PC-9 (cell line): Measurements from ENCODE around the gene SH3PXD2B. TPM values are rescaled to one million over a fixed set of nuclear protein-coding genes. Genes with fewer than 3 reads are reported as not detected.

Experiments
- BruUV-seq: library from RNA; stranded (reverse); fragments of 400-500 nt; replicated peaks from 2 replicates; lab custom pipeline; 2021; lab: Mats Ljungman, UMichigan
- CTCF ChIA-PET: fragments of 300-600 bp; sonication (Branson Sonifier 250); formaldehyde crosslinking; loops from one replicate; lab custom pipeline; 2022; ENCODE audit warnings: antibody characterized with exemption; lab: Charles Lee
- POLR2A ChIA-PET: fragments of 300-600 bp; sonication (Branson Sonifier 250); formaldehyde crosslinking; loops from one replicate; lab custom pipeline; 2022; ENCODE audit warnings: antibody characterized with exemption; ENCODE audit not compliant: unreplicated experiment; lab: Charles Lee
- DNase-seq, 2 experiments: peaks; one replicate each; pipeline versions ENCODE4 v3.0.0 to v3.0.0-alpha.2; 2015 to 2022; ENCODE audit warnings: mixed read lengths in 1 of 2
- H2AFZ ChIP-seq: fragments of 200-600 bp; sonication (generic); 2 replicates; pipeline ENCODE4 v1.8.1; 2017; ENCODE audit warnings: antibody characterized with exemption
- H3F3A ChIP-seq: fragments of 200-600 bp; sonication (generic); 2 replicates; pipeline ENCODE4 v1.8.1; 2017; ENCODE audit warnings: antibody characterized with exemption, mild to moderate bottlenecking, low read depth; ENCODE audit not compliant: insufficient read depth
- H3K27ac ChIP-seq: fragments of 200-600 bp; sonication (generic); 2 replicates; pipeline ENCODE4 v1.6.1; 2016; ENCODE audit warnings: mixed run types
- H3K27me3 ChIP-seq: fragments of 200-600 bp; sonication (generic); 2 replicates; pipeline ENCODE4 v1.6.1; 2016; ENCODE audit warnings: low read depth, mixed run types; ENCODE audit not compliant: insufficient read depth
- H3K36me3 ChIP-seq: fragments of 200-600 bp; sonication (generic); 2 replicates; pipeline ENCODE4 v1.6.1; 2016; ENCODE audit warnings: low read depth, mixed run types
- H3K4me1 ChIP-seq: fragments of 200-600 bp; sonication (generic); replicated peaks from 2 replicates; pipeline ENCODE4 v1.6.1; 2016; ENCODE audit warnings: mixed run types; ENCODE audit not compliant: insufficient read depth
- H3K4me2 ChIP-seq: fragments of 200-600 bp; sonication (generic); 2 replicates; pipeline ENCODE4 v1.6.1; 2017; ENCODE audit warnings: mixed run types
- H3K4me3 ChIP-seq: fragments of 200-600 bp; sonication (generic); 2 replicates; pipeline ENCODE4 v1.6.1; 2016; ENCODE audit warnings: mixed run types
- H3K79me2 ChIP-seq: fragments of 200-600 bp; sonication (generic); 2 replicates; pipeline ENCODE4 v1.6.1; 2017; ENCODE audit warnings: low read depth, mixed run types
- H3K9me2 ChIP-seq: fragments of 200-600 bp; sonication (generic); 2 replicates; pipeline ENCODE4 v1.8.1; 2017; ENCODE audit warnings: mild to moderate bottlenecking; ENCODE audit not compliant: insufficient read depth
- H3K9me3 ChIP-seq: fragments of 200-600 bp; sonication (generic); 2 replicates; pipeline ENCODE4 v1.8.1; 2016; ENCODE audit warnings: low read depth; ENCODE audit not compliant: insufficient read depth
- H4K20me1 ChIP-seq: fragments of 200-600 bp; sonication (generic); 2 replicates; pipeline ENCODE4 v1.8.1; 2017; ENCODE audit not compliant: insufficient read depth
- EZH2 ChIP-seq: fragments of 200-600 bp; sonication (generic); IDR thresholded peaks from 2 replicates; pipeline ENCODE4 v1.8.0; 2017; ENCODE audit warnings: antibody characterized with exemption, low read depth
- intact Hi-C: fragments of 100-400 bp; cut with micrococcal nuclease; formaldehyde crosslinking; loops from one replicate; pipeline ENCODE4 v1.10.0; 2022; ENCODE audit not compliant: unreplicated experiment
- total RNA-seq: library from RNA; stranded (reverse); gene quantifications from 2 replicates; pipeline ENCODE4 v1.2.3, GENCODE V29; 2021
- TF ChIP-seq, protein P1 (sequence below): fragments of 200-600 bp; sonication (generic); conservative IDR thresholded peaks from 2 replicates; pipeline ENCODE4 v1.6.1; 2017; ENCODE audit warnings: mixed run types, antibody characterized with exemption, mild to moderate bottlenecking, moderate library complexity

Gene SH3PXD2B
- total RNA-seq, 1 experiment from 2014 or later: 29.3 TPM

- BruUV-seq: no TSS peak
- no peaks in the 10 kb centered on the region for H3K4me1 ChIP-seq
- H3K27me3 ChIP-seq: peaks cover 50% of the 10 kb centered on the region
- no peaks in the 10 kb centered on the region for H3K79me2 ChIP-seq
- H3K9me3 ChIP-seq: no peaks in the 10 kb centered on the region
- H3K36me3 ChIP-seq: no peaks in the 10 kb centered on the region
- ChIA-PET POLR2A (no interaction called here), CTCF (no interaction called here)
- no peak overlapping the region for H3K27ac ChIP-seq
- H3K9me2 ChIP-seq: no peaks in the 10 kb centered on the region
- H4K20me1 ChIP-seq: no peaks in the 10 kb centered on the region
- no peak overlapping the region for H2AFZ ChIP-seq
- intact Hi-C loops: no loop called here
- H3K4me2 ChIP-seq: no peak overlapping the region
- TF ChIP-seq, protein P1, sequence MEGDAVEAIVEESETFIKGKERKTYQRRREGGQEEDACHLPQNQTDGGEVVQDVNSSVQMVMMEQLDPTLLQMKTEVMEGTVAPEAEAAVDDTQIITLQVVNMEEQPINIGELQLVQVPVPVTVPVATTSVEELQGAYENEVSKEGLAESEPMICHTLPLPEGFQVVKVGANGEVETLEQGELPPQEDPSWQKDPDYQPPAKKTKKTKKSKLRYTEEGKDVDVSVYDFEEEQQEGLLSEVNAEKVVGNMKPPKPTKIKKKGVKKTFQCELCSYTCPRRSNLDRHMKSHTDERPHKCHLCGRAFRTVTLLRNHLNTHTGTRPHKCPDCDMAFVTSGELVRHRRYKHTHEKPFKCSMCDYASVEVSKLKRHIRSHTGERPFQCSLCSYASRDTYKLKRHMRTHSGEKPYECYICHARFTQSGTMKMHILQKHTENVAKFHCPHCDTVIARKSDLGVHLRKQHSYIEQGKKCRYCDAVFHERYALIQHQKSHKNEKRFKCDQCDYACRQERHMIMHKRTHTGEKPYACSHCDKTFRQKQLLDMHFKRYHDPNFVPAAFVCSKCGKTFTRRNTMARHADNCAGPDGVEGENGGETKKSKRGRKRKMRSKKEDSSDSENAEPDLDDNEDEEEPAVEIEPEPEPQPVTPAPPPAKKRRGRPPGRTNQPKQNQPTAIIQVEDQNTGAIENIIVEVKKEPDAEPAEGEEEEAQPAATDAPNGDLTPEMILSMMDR: no peak
- TF ChIP-seq EZH2: no peak
- H3F3A ChIP-seq: no peaks in the 10 kb centered on the region
- DNase-seq: no peak
- H3K4me3 ChIP-seq: no peak overlapping the region
These were observed 43.4 kb upstream of the SH3PXD2B start for GRCh38 chr5:172497591-172498255.

DNA sequence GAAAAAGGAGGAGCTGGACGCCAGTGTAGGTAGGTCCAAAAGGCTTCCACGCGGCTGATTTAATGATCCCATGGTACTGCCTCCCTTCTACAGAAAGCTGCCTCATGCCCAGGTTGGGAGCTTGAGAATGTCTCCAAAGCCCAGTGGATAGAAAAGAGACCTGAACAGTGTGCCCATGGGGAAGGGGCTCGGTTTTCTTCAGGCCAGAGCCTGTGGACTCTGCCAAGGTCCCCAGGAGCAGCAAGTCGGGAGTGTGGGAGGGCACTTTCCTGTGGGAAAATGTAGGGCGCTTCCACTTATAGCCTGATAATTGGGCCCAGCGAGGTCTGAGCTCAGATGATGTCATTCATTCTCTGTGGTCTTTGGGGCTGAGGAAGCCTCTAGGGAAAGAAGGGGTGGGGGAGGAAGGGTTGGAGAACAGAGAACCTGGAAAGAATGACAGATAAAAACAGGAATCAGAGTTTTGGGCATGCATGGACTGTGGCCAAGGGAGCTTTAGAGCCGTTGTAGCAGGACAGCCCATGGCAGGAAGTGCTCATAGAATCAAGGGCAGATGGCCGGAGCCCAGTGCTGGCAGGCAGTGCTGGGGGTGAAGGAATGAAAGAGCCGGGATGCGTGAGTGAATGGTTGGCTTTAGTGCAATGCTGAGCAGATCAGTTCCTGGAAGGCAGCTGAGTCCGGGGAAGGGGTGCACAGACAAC lies 42.5 kb upstream of the SH3PXD2B start:
- DNase-seq: no peak
- BruUV-seq: no TSS peak
- Histone ChIP-seq H3K36me3 (no peaks in the 10 kb centered on the region), H2AFZ (no peak overlapping the region), H3K4me1 (no peaks in the 10 kb centered on the region), H3K4me2 (no peak overlapping the region), H3K4me3 (no peak overlapping the region), H3K79me2 (no peaks in the 10 kb centered on the region), H3F3A (no peaks in the 10 kb centered on the region), H4K20me1 (no peaks in the 10 kb centered on the region), H3K27me3 (peaks cover 51% of the 10 kb centered on the region), H3K9me3 (no peaks in the 10 kb centered on the region), H3K27ac (no peak overlapping the region), H3K9me2 (no peaks in the 10 kb centered on the region)
- CTCF ChIA-PET: no interaction called here
- TF ChIP-seq, protein P1: no peak
- TF ChIP-seq EZH2: no peak
- POLR2A ChIA-PET: no interaction called here
- intact Hi-C loops: no loop called here

DNA sequence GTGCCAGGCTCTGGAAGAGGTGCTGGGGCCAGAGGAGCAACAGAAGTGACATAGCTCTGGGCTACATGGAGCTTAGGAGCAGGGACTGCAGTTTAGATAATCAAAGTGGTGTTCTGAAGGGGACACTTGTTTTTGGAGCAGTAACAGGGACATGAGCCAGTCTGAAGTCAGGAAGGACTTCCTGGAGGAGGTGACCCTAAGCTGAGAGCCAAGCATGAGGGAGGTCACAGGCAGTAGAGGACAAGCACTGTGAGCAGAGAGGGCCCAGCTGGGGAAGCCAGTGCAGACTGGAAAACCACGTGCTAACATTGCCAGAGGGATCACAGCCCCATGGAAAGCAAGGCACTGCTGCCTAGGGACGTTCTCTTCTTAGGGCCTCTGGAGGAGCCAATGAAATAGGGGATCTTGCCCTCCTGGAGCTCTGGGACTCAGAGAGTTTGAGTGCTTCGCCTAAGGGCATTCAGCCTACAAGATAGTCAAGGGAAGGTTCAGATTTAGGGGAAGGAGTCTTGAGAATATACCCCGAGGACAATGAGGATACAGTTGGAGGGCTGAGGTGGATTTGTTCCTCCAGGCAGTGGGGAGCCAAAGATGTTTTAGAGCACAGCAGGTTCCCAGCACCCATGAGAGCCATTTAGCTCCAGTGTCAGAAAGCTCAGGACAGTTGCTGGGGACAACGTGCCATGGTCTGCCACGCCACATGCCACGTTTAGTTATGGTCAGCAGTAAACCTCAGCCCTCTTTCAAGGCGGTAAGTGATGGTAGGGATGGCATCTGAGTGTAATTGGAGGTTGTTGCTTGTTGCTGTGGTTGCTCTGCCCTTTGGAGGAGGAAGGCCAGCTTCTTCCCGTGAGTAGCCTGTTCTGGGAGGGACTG lies 40.5 kb upstream of the SH3PXD2B start:
- Histone ChIP-seq H3K9me3 (no peaks in the 10 kb centered on the region), H4K20me1 (no peaks in the 10 kb centered on the region), H3K79me2 (no peaks in the 10 kb centered on the region), H3K9me2 (no peaks in the 10 kb centered on the region), H3K4me2 (no peak overlapping the region), H2AFZ (no peak overlapping the region), H3K4me3 (no peak overlapping the region), H3K4me1 (no peaks in the 10 kb centered on the region), H3K27me3 (peaks cover 51% of the 10 kb centered on the region), H3F3A (no peaks in the 10 kb centered on the region), H3K27ac (no peak overlapping the region), H3K36me3 (no peaks in the 10 kb centered on the region)
- no peak for DNase-seq
- BruUV-seq: no TSS peak
- no peak for TF ChIP-seq EZH2
- TF ChIP-seq, protein P1: no peak
- POLR2A ChIA-PET: no interaction called here
- CTCF ChIA-PET: no interaction called here
- intact Hi-C loops: no loop called here
